Progenitor cell of endocrine pancreas (in vitro differentiated cells): ENCODE measurements around the gene FSTL4. TPM values are rescaled to one million over a fixed set of nuclear protein-coding genes. Genes with fewer than 3 reads are reported as not detected.

ENCODE experiments used
- DNase-seq: peaks from one replicate; pipeline ENCODE4 v3.0.0; 2021; ENCODE audit warnings: low spot score; ENCODE audit not compliant: unreplicated experiment
- H3K27ac Mint-ChIP-seq: 2 replicates; pipeline ENCODE4 v1.8.0; 2021; ENCODE audit warnings: mild to moderate bottlenecking, moderate library complexity, mixed read lengths
- H3K27me3 Mint-ChIP-seq: 2 replicates; pipeline ENCODE4 v1.8.0; 2021; ENCODE audit warnings: mixed read lengths
- H3K36me3 Mint-ChIP-seq: 2 replicates; pipeline ENCODE4 v1.8.0; 2022; ENCODE audit warnings: mixed read lengths; ENCODE audit not compliant: insufficient read depth
- H3K4me1 Mint-ChIP-seq: 2 replicates; pipeline ENCODE4 v1.8.0; 2021; ENCODE audit warnings: low read depth, mixed read lengths
- H3K4me3 Mint-ChIP-seq: 2 replicates; pipeline ENCODE4 v1.8.0; 2021; ENCODE audit warnings: low read depth, mild to moderate bottlenecking, moderate library complexity, mixed read lengths
- H3K9me3 Mint-ChIP-seq: 2 replicates; pipeline ENCODE4 v1.8.0; 2021; ENCODE audit warnings: low read depth, mixed read lengths
- total RNA-seq: library from RNA; stranded (reverse); gene quantifications from 2 replicates; pipeline ENCODE4 v1.2.1, GENCODE V29; 2021
- TF ChIP-seq, protein P1 (sequence below): fragments of 200-600 bp; sonication (generic); IDR thresholded peaks from one replicate; pipeline ENCODE4 v1.5.0; 2021; ENCODE audit warnings: antibody characterized with exemption, mild to moderate bottlenecking; ENCODE audit not compliant: unreplicated experiment

FSTL4 gene
- total RNA-seq, 1 donor from 2014 or later, result 2.4 TPM

- Mint-ChIP-seq H3K4me1 (peaks cover 4% of the 10 kb centered on the region), H3K4me3 (no peak overlapping the region), H3K9me3 (no peaks in the 10 kb centered on the region), H3K27ac (no peak overlapping the region), H3K27me3 (peaks cover 4% of the 10 kb centered on the region), H3K36me3 (no peaks in the 10 kb centered on the region)
- TF ChIP-seq, protein P1, sequence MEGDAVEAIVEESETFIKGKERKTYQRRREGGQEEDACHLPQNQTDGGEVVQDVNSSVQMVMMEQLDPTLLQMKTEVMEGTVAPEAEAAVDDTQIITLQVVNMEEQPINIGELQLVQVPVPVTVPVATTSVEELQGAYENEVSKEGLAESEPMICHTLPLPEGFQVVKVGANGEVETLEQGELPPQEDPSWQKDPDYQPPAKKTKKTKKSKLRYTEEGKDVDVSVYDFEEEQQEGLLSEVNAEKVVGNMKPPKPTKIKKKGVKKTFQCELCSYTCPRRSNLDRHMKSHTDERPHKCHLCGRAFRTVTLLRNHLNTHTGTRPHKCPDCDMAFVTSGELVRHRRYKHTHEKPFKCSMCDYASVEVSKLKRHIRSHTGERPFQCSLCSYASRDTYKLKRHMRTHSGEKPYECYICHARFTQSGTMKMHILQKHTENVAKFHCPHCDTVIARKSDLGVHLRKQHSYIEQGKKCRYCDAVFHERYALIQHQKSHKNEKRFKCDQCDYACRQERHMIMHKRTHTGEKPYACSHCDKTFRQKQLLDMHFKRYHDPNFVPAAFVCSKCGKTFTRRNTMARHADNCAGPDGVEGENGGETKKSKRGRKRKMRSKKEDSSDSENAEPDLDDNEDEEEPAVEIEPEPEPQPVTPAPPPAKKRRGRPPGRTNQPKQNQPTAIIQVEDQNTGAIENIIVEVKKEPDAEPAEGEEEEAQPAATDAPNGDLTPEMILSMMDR, result no peak
- DNase-seq, result no peak
Observed at GRCh38 chr5:133275631-133276030, 336.7 kb downstream of the FSTL4 start.

DNA sequence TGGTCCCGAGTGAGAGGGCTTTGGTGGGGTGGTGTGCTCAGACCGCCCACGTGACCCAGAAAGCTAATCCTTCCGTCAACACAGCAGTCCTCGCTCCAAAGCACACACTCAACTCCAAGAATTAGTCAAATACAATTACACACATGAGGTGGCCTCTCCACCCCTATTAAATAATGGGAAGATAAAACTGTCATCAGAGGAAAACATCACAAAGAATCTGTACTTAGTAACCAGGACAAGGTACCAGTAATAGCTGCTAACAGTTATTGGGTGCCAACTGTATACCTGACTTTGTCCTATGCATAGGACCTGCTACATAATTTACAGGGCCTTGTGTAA lies 337.8 kb downstream of the FSTL4 start:
- Mint-ChIP-seq H3K36me3 (no peaks in the 10 kb centered on the region), H3K27me3 (peaks cover 9% of the 10 kb centered on the region), H3K9me3 (no peaks in the 10 kb centered on the region), H3K4me1 (peaks cover 4% of the 10 kb centered on the region), H3K27ac (no peak overlapping the region), H3K4me3 (no peak overlapping the region)
- no peak for DNase-seq
- TF ChIP-seq, protein P1, result no peak

DNA sequence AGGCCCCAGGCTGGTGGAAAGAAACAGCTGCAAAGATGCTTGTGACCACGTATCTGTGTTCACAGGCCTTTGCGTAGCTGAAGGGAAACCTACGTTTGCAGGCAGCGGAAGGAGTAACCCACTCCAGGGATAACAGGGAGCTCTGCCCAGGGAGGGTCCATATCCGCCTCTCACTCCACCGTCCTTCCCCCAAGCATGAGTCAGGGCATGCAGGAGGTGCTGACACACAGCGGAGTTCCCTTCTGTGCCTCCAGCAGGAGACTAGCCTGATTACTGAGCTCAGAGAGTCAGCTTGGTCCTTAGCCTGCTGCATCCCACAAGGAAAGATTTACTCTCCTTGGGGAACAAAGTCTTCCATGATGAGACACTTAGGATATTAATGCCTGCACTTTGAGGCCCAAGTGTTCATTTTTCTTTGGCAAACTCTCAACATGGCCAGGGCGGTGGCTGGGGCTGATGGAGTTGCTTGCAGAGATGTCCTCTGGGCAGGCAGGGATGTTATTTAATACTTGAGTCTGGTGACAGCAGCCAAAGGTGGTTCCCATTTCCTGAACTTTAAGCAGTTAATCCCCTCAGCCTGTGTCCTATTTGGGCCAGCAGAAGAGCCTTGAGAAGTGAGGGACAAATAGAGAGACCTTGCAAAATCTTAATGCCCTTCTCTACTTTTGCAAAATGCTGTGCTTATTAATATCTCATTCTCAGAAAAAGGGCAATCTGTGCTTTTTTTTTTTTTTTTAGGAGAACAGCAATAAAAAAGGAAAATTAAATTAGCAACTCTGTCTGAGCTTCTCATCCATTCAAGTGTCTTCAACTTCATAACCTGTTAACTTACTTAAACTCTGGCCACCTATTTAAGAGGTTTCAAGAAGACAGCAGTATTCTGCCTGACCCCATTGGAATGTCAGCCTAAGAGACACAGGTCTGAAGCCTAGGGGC lies 338.4 kb downstream of the FSTL4 start:
- H3K27ac Mint-ChIP-seq, result no peak overlapping the region
- TF ChIP-seq, protein P1, result no peak
- H3K4me3 Mint-ChIP-seq, result no peak overlapping the region
- H3K36me3 Mint-ChIP-seq, result no peaks in the 10 kb centered on the region
- no peaks in the 10 kb centered on the region for H3K9me3 Mint-ChIP-seq
- no peak for DNase-seq
- peaks cover 9% of the 10 kb centered on the region for H3K27me3 Mint-ChIP-seq
- peaks cover 4% of the 10 kb centered on the region for H3K4me1 Mint-ChIP-seq

DNA sequence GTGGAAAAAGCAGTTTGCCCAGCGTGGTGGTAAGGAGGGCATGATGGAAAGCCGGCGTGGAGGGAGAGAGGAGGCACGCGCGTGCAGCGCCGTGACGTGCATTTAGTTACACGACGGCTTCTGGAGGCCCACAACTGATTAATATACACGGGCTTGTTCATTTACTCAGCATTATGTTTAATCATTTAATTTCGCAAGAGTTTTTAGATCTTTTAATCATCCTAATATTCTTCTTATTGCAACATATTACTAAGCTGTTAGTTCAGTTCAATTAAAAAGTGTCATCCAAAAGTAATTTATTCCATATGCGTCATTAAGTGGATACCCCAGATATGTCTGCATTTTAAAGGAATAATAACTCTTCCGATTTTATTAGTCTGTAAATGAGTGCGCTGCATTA lies 340.0 kb downstream of the FSTL4 start:
- Mint-ChIP-seq H3K9me3 (no peaks in the 10 kb centered on the region), H3K27me3 (peaks cover 16% of the 10 kb centered on the region), H3K27ac (no peak overlapping the region), H3K4me3 (no peak overlapping the region), H3K36me3 (no peaks in the 10 kb centered on the region), H3K4me1 (peaks cover 6% of the 10 kb centered on the region)
- no peak for DNase-seq
- TF ChIP-seq, protein P1, result no peak

DNA sequence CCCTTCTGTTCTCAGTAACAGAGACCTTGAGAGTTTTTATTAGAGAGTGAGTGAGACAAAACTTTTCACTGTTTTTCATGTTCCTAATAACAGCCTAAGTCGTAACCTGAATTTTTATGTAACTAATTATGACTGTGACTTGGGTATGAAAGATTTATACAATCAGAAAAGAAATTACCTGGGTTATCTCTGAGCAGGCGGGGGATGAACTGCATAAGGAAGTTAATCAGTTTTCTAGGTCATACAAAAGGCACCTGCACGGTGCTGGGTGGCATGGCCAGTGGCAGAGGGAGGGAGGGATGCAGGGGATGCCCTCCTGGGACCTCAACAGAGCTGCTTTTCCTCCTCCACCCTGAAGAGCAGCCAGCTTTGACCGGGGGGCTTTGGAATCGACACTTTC lies 340.7 kb downstream of the FSTL4 start:
- Mint-ChIP-seq H3K27ac (no peak overlapping the region), H3K9me3 (no peaks in the 10 kb centered on the region), H3K36me3 (no peaks in the 10 kb centered on the region), H3K4me1 (peaks cover 6% of the 10 kb centered on the region), H3K27me3 (peaks cover 16% of the 10 kb centered on the region), H3K4me3 (no peak overlapping the region)
- TF ChIP-seq, protein P1, result no peak
- no peak for DNase-seq
